GM12878 (cell line): ENCODE data around the gene ARHGAP26. TPM values are rescaled to one million over a fixed set of nuclear protein-coding genes. Genes with fewer than 3 reads are reported as not detected.

ENCODE experiments used
- ATAC-seq: fragments of 200-7000 bp; cut with Tn5 transposase; 3 replicates; pipeline ENCODE4 v1.9.1; 2020; ENCODE audit warnings: mild to moderate bottlenecking, moderate library complexity
- BruUV-seq: library from RNA; stranded (reverse); fragments of 400-500 nt; replicated peaks from 2 replicates; lab custom pipeline; 2021; lab: Mats Ljungman, UMichigan
- CTCF ChIA-PET: fragments of 300-600 bp; sonication (Branson Sonifier 250); formaldehyde crosslinking; extraction: SDS; loops from one replicate; lab custom pipeline; 2021; ENCODE audit warnings: inconsistent platforms; lab: Yijun Ruan, JAX
- POLR2A ChIA-PET: fragments of 350-600 bp; formaldehyde crosslinking; extraction: SDS; loops from one replicate; lab custom pipeline; 2021; ENCODE audit warnings: inconsistent platforms; lab: Charles Lee
- RAD21 ChIA-PET: fragments of 300-600 bp; sonication (Branson Sonifier 250); formaldehyde crosslinking; loops from one replicate; lab custom pipeline; 2023; ENCODE audit warnings: antibody characterized with exemption; ENCODE audit not compliant: unreplicated experiment; lab: Charles Lee
- SMC1A ChIA-PET: fragments of 300-600 bp; sonication (Branson Sonifier 250); formaldehyde crosslinking; loops from one replicate; lab custom pipeline; 2023; ENCODE audit not compliant: unreplicated experiment, uncharacterized antibody; lab: Charles Lee
- DNase-seq: peaks from one replicate; pipeline ENCODE4 v3.0.0-alpha.2; 2011; ENCODE audit warnings: low read depth, low spot score
- FAIRE-seq: peaks from 3 replicates; lab custom pipeline; 2011; peaks lifted over from hg19 to GRCh38; lab: Jason Lieb, UNC
- H2AFZ ChIP-seq: 2 replicates; pipeline ENCODE4 v1.6.0; 2011; ENCODE audit warnings: low read depth, low read length, control low read depth; ENCODE audit not compliant: control insufficient read depth
- H3K27ac ChIP-seq: 2 replicates; pipeline ENCODE4 v1.5.1; 2011; ENCODE audit warnings: control low read depth; ENCODE audit not compliant: control insufficient read depth, insufficient read depth
- H3K27me3 ChIP-seq, 2 experiments: replicated peaks in 1 of 2; 2 replicates each; pipeline versions ENCODE4 v1.6.0 to v1.6.1; 2011; ENCODE audit warnings: low read length in 1 of 2; ENCODE audit not compliant: control insufficient read depth in 2 of 2, insufficient read depth in 2 of 2
- H3K36me3 ChIP-seq, 2 experiments: 2 replicates each; pipeline ENCODE4 v1.5.1; 2011; ENCODE audit warnings: low read length in 1 of 2; ENCODE audit not compliant: control insufficient read depth in 2 of 2, insufficient read depth in 2 of 2
- H3K4me1 ChIP-seq: 2 replicates; pipeline ENCODE4 v1.6.1; 2011; ENCODE audit warnings: mild to moderate bottlenecking, low read length, moderate library complexity, mixed read lengths; ENCODE audit not compliant: control insufficient read depth, insufficient read depth
- H3K4me2 ChIP-seq: 2 replicates; pipeline ENCODE4 v1.6.0; 2011; ENCODE audit warnings: control low read depth; ENCODE audit not compliant: control insufficient read depth, insufficient read depth
- H3K4me3 ChIP-seq: fragments of 200-600 bp; sonication (generic); 2 replicates; pipeline ENCODE4 v1.5.1; 2016
- H3K79me2 ChIP-seq: 2 replicates; pipeline ENCODE4 v1.6.0; 2011; ENCODE audit warnings: low read length; ENCODE audit not compliant: control insufficient read depth, insufficient read depth
- H3K9ac ChIP-seq: 2 replicates; pipeline ENCODE4 v1.8.0; 2011; ENCODE audit warnings: low read length, control low read depth, mixed read lengths; ENCODE audit not compliant: control insufficient read depth, insufficient read depth
- H3K9me3 ChIP-seq: replicated peaks from 3 replicates; pipeline ENCODE4 v1.5.1; 2011; ENCODE audit warnings: mild to moderate bottlenecking, low read length; ENCODE audit not compliant: control insufficient read depth, insufficient read depth
- H4K20me1 ChIP-seq: 2 replicates; pipeline ENCODE4 v1.6.0; 2011; ENCODE audit not compliant: control insufficient read depth, insufficient read depth
- BACH1 ChIP-seq: fragments of 450-650 bp; IDR thresholded peaks from 2 replicates; pipeline ENCODE4 v1.6.1; 2017; ENCODE audit warnings: mild to moderate bottlenecking, borderline replicate concordance
- FOS ChIP-seq: IDR thresholded peaks from 3 replicates; pipeline ENCODE4 v1.6.1; 2011; ENCODE audit warnings: borderline replicate concordance; ENCODE audit not compliant: insufficient read length; ENCODE audit errors: extremely low read depth
- NFYA ChIP-seq: IDR thresholded peaks from 2 replicates; pipeline ENCODE4 v1.6.1; 2011; ENCODE audit warnings: low read depth, mild to moderate bottlenecking, low read length, improper control_type of control experiment, borderline replicate concordance
- ZNF384 ChIP-seq: IDR thresholded peaks from 2 replicates; pipeline ENCODE4 v1.6.1; 2012; ENCODE audit warnings: low read depth, mild to moderate bottlenecking, low read length, improper control_type of control experiment, borderline replicate concordance
- WGBS: methylation state at CpG from one replicate; pipeline ENCODE4 v1.1.6; 2016; ENCODE audit warnings: low lambda C conversion rate; ENCODE audit not compliant: insufficient replicate concordance, insufficient coverage; ENCODE audit errors: missing lambda C conversion rate; 5-methylcytosine and 5-hydroxymethylcytosine counted together
- in situ Hi-C: fragments of 300-500 bp; cut with MboI; formaldehyde crosslinking; loops from 9 replicates; pipeline ENCODE4 v1.14.3; 2018; ENCODE audit warnings: mixed read lengths
- intact Hi-C: fragments of 100-400 bp; cut with micrococcal nuclease; formaldehyde crosslinking; loops from one replicate; pipeline ENCODE4 v1.14.2; 2022; ENCODE audit not compliant: unreplicated experiment
- polyA plus RNA-seq, 11 experiments: library from polyadenylated mRNA; depleted of rRNA in 4 of 11; unstranded in 6 of 11; stranded (reverse) in 5 of 11; fragments of >200 nt; fragmentation: Nextera tagmentation in 4 of 11; fragmentation: Illumina TruSeq in 1 of 11; extraction: Ambion mirVana in 4 of 11; extraction: Trizol in 1 of 11; gene quantifications; 1 replicate in 1 of 11; 2 replicates in 10 of 11; pipeline versions ENCODE4 v1.2.1 to v1.2.3, GENCODE V29; 2011 to 2016; ENCODE audit warnings: inconsistent platforms in 2 of 11, missing spikeins in 2 of 11, low read depth in 1 of 11
- total RNA-seq, 4 experiments: library from RNA; depleted of rRNA in 3 of 4; stranded (reverse); fragments of >200 nt in 3 of 4; fragmentation: Illumina TruSeq in 1 of 4; extraction: Trizol in 1 of 4; gene quantifications; 2 replicates each; pipeline versions ENCODE4 v1.2.1 to v1.2.3, GENCODE V29; 2013 to 2021

Gene ARHGAP26
- total and polyA plus RNA-seq, 10 of the 15 experiments (the other 5 are each of a cell fraction or from before 2014, with no cell fraction given), result 9.4 to 41.5 (median 19.3) TPM

DNA sequence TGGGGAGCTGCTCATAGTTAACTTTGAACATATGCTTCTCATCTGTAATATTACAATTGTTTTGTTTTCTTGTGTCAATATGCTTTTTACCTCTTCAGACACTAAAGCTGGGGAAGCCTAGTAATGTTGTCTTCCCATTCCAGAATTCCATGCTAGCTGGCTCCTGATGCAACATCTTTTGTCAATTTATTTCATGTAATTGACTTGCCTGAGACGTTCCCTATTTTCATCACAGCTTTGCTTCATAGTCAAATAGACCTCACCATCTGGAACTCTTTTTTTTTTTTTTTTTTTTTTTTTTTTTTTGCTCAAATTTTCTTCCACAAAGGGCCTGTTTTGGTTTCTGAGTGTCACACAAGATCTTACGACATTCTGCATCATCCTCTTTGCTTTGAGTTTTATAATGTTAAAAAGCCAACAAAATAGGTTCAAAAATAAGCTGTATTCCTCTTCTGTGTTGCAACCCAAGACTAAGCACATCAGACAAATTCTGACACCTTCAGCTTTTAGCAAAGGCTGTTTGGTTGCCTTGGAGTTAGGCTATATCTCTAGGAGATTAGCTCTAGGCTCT lies 398.1 kb downstream of the ARHGAP26 start:
- H3K4me2 ChIP-seq, result no peak overlapping the region
- intact Hi-C loops, result loop anchor here (5.0 kb wide), 1 partner anchor 234 kb away; the partner anchor contains the start of gene NR3C1

More for the DNA sequence above, 398.1 kb downstream of the ARHGAP26 start:
- whole genome bisulfite sequencing, result 93% methylated on average over 2 of the region's 2 CpGs
- no peak for FAIRE-seq
- POLR2A ChIA-PET, result interaction anchor here (0.6 to 2.6 kb wide), 11 partner anchors 8 to 68 kb away, joined by 3 to 10 read pairs (median 5); no protein-coding TSS in a partner anchor
- no TSS peak for BruUV-seq
- Histone ChIP-seq H3K27me3 (no peaks in the 10 kb centered on the region), H3K79me2 (no peaks in the 10 kb centered on the region), H3K27ac (no peak overlapping the region), H3K4me1 (no peaks in the 10 kb centered on the region; the same call in 1 of the 2 replicates), H3K4me3 (no peak overlapping the region), H4K20me1 (no peaks in the 10 kb centered on the region), H3K9ac (no peak overlapping the region), H3K9me3 (no peaks in the 10 kb centered on the region), H3K36me3 (no peaks in the 10 kb centered on the region; a peak in 2 of 4 replicates), H2AFZ (no peak overlapping the region)
- CTCF ChIA-PET, result interaction anchor here (0.5 to 4.5 kb wide), 10 partner anchors 8 to 236 kb away, joined by 3 to 20 read pairs (median 5); no protein-coding TSS in a partner anchor
- in situ Hi-C loops, result no loop called here
- TF ChIP-seq NFYA (no peak), FOS (no peak), BACH1 (no peak), ZNF384 (peak; percentile 73)
- DNase-seq, result no peak
- no peak for ATAC-seq
- RAD21 ChIA-PET, result interaction anchor here (0.7 to 5.8 kb wide), 13 partner anchors 16 to 656 kb away, joined by 3 to 44 read pairs (median 5); no protein-coding TSS in a partner anchor
- SMC1A ChIA-PET, result interaction anchor here (0.7 to 8.7 kb wide), 28 partner anchors 9 to 166 kb away, joined by 3 to 50 read pairs (median 4); no protein-coding TSS in a partner anchor
